Smooth muscle cell (in vitro differentiated cells): ENCODE data around the gene EPB41L4B. TPM values are rescaled to one million over a fixed set of nuclear protein-coding genes. Genes with fewer than 3 reads are reported as not detected.

ENCODE experiments used
- DNase-seq: peaks from one replicate; lab custom pipeline; 2025; ENCODE audit not compliant: unreplicated experiment; lab: John Stamatoyannopoulos, UW
- H2AFZ ChIP-seq: fragments of 200-600 bp; sonication (generic); 2 replicates; pipeline ENCODE4 v1.6.0; 2016; ENCODE audit warnings: antibody characterized with exemption, low read depth, mild to moderate bottlenecking
- H3F3A ChIP-seq: fragments of 200-600 bp; sonication (generic); 2 replicates; pipeline ENCODE4 v1.6.0; 2017; ENCODE audit warnings: antibody characterized with exemption, low read depth
- H3K27ac ChIP-seq: fragments of 200-600 bp; sonication (generic); 2 replicates; pipeline ENCODE4 v1.5.1; 2016; ENCODE audit warnings: low read depth, mild to moderate bottlenecking
- H3K27me3 ChIP-seq: fragments of 200-600 bp; sonication (generic); 2 replicates; pipeline ENCODE4 v1.6.1; 2016; ENCODE audit warnings: low read depth, mild to moderate bottlenecking
- H3K36me3 ChIP-seq: fragments of 200-600 bp; sonication (generic); 2 replicates; pipeline ENCODE4 v1.5.1; 2016; ENCODE audit warnings: low read depth
- H3K4me1 ChIP-seq: fragments of 200-600 bp; sonication (generic); 2 replicates; pipeline ENCODE4 v1.5.1; 2016; ENCODE audit warnings: low read depth
- H3K4me2 ChIP-seq: fragments of 200-600 bp; sonication (generic); 2 replicates; pipeline ENCODE4 v1.6.0; 2016; ENCODE audit warnings: mild to moderate bottlenecking
- H3K4me3 ChIP-seq: fragments of 200-600 bp; sonication (generic); 2 replicates; pipeline ENCODE4 v1.5.1; 2016; ENCODE audit warnings: mild to moderate bottlenecking
- H3K79me2 ChIP-seq: fragments of 200-600 bp; sonication (generic); 2 replicates; pipeline ENCODE4 v1.6.0; 2016; ENCODE audit warnings: low read depth, mild to moderate bottlenecking
- H3K9ac ChIP-seq: fragments of 200-600 bp; sonication (generic); 2 replicates; pipeline ENCODE4 v1.6.0; 2016; ENCODE audit warnings: low read depth
- H3K9me3 ChIP-seq: fragments of 200-600 bp; sonication (generic); replicated peaks from 2 replicates; pipeline ENCODE4 v1.5.1; 2016; ENCODE audit warnings: low read depth
- H4K20me1 ChIP-seq: fragments of 200-600 bp; sonication (generic); 2 replicates; pipeline ENCODE4 v1.6.0; 2016; ENCODE audit warnings: low read depth
- WGBS: methylation state at CpG from one replicate; pipeline ENCODE4 v1.1.7; 2016; ENCODE audit warnings: low lambda C conversion rate; 5-methylcytosine and 5-hydroxymethylcytosine counted together
- polyA plus RNA-seq: library from polyadenylated mRNA; unstranded; fragments of >200 nt; fragmentation: Nextera tagmentation; extraction: Ambion mirVana; gene quantifications from 2 replicates; pipeline ENCODE4 v1.2.1, GENCODE V29; 2016
- total RNA-seq: library from RNA; depleted of rRNA; stranded (reverse); fragments of >200 nt; gene quantifications from 2 replicates; pipeline ENCODE4 v1.2.3, GENCODE V29; 2014
- TF ChIP-seq, protein P1 (sequence below): fragments of 200-600 bp; sonication (generic); IDR thresholded peaks from 2 replicates; pipeline ENCODE4 v1.5.1; 2017; ENCODE audit warnings: borderline replicate concordance, mild to moderate bottlenecking, antibody characterized with exemption; ENCODE audit not compliant: insufficient read depth, poor library complexity, severe bottlenecking

The EPB41L4B gene
- total and polyA plus RNA-seq, 2 experiments from 2014 or later: 0.74 to 2.5 TPM

DNA sequence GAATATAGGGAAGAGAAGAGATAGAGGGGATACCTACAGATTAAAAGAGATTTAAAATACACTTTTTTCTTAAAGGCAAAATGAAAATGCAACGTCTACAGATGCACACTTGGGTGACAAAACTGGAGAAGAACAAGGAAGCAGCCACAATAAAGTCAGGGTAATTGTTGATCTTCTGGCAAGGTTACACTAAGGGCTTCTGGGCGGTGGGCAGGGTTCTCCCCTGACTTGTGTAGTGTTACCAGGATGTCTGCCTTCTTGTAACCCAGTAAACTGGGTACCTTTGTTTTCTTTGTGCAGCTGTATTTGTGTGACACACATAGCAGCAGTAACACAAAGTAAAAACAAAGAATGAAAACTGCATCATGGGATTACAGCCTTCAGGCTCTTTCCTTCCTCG lies 37.8 kb downstream of the EPB41L4B start:
- TF ChIP-seq, protein P1, sequence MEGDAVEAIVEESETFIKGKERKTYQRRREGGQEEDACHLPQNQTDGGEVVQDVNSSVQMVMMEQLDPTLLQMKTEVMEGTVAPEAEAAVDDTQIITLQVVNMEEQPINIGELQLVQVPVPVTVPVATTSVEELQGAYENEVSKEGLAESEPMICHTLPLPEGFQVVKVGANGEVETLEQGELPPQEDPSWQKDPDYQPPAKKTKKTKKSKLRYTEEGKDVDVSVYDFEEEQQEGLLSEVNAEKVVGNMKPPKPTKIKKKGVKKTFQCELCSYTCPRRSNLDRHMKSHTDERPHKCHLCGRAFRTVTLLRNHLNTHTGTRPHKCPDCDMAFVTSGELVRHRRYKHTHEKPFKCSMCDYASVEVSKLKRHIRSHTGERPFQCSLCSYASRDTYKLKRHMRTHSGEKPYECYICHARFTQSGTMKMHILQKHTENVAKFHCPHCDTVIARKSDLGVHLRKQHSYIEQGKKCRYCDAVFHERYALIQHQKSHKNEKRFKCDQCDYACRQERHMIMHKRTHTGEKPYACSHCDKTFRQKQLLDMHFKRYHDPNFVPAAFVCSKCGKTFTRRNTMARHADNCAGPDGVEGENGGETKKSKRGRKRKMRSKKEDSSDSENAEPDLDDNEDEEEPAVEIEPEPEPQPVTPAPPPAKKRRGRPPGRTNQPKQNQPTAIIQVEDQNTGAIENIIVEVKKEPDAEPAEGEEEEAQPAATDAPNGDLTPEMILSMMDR: no peak
- Histone ChIP-seq H3K36me3 (no peaks in the 10 kb centered on the region), H3K27ac (no peak overlapping the region), H3K4me3 (no peak overlapping the region), H2AFZ (no peak overlapping the region), H4K20me1 (no peaks in the 10 kb centered on the region), H3K4me1 (no peaks in the 10 kb centered on the region), H3K27me3 (no peaks in the 10 kb centered on the region), H3K79me2 (no peaks in the 10 kb centered on the region), H3K9me3 (no peaks in the 10 kb centered on the region), H3K9ac (no peak overlapping the region), H3K4me2 (no peak overlapping the region), H3F3A (no peaks in the 10 kb centered on the region)
- DNase-seq: no peak
- 87% methylated on average over 3 of the region's 3 CpGs for WGBS

DNA sequence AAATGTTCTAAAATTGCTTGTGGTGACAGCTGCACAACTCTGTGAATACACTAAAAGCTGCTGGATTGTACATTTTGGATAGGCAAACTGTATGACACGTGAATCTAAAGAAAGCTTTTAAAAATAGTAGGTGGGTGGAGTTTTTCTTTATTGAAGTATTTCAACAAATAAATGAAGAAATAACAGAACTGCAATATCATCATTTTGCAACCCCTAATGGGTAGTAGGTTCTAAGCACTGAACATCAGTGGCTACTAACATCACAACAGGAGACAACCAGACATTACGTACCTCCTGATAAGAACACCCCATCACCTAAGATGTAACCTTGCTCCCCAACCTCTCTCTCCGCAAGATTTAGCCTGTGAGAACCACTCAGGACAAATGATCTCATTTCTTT lies 38.6 kb downstream of the EPB41L4B start:
- H3K36me3 ChIP-seq: no peaks in the 10 kb centered on the region
- no peak overlapping the region for H2AFZ ChIP-seq
- no peaks in the 10 kb centered on the region for H3F3A ChIP-seq
- no peaks in the 10 kb centered on the region for H3K4me1 ChIP-seq
- H3K27ac ChIP-seq: no peak overlapping the region
- no peaks in the 10 kb centered on the region for H3K9me3 ChIP-seq
- H3K27me3 ChIP-seq: no peaks in the 10 kb centered on the region
- DNase-seq: no peak
- no peaks in the 10 kb centered on the region for H4K20me1 ChIP-seq
- WGBS: 95% methylated on average over 3 of the region's 3 CpGs
- no peak overlapping the region for H3K4me3 ChIP-seq
- no peaks in the 10 kb centered on the region for H3K79me2 ChIP-seq
- H3K4me2 ChIP-seq: no peak overlapping the region
- TF ChIP-seq, protein P1: no peak
- no peak overlapping the region for H3K9ac ChIP-seq

DNA sequence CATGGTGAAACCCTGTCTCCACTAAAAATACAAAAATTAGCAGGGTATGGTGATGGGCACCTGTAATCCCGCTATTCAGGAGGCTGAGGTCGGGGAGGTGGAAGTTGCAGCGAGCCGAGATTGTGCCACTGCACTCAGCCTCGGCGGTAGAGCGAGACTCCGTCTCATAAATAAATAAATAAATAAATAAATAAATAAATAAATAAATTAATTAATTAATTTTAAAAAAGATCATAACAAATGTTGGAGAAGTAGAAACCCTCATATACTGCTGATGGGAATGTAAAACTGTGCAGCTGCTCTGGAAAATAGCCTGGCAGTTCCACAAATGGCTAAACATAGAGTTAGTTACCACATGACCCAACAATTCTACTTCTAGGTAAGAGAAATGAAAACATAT lies 39.3 kb downstream of the EPB41L4B start:
- no peak overlapping the region for H2AFZ ChIP-seq
- no peak overlapping the region for H3K27ac ChIP-seq
- no peaks in the 10 kb centered on the region for H3K36me3 ChIP-seq
- H3K9ac ChIP-seq: no peak overlapping the region
- no peaks in the 10 kb centered on the region for H3K9me3 ChIP-seq
- H3F3A ChIP-seq: no peaks in the 10 kb centered on the region
- no peaks in the 10 kb centered on the region for H3K4me1 ChIP-seq
- H4K20me1 ChIP-seq: no peaks in the 10 kb centered on the region
- no peak for DNase-seq
- no peak overlapping the region for H3K4me2 ChIP-seq
- no peaks in the 10 kb centered on the region for H3K79me2 ChIP-seq
- no peaks in the 10 kb centered on the region for H3K27me3 ChIP-seq
- TF ChIP-seq, protein P1: no peak
- 97% methylated on average over 8 of the region's 8 CpGs for WGBS
- H3K4me3 ChIP-seq: no peak overlapping the region

DNA sequence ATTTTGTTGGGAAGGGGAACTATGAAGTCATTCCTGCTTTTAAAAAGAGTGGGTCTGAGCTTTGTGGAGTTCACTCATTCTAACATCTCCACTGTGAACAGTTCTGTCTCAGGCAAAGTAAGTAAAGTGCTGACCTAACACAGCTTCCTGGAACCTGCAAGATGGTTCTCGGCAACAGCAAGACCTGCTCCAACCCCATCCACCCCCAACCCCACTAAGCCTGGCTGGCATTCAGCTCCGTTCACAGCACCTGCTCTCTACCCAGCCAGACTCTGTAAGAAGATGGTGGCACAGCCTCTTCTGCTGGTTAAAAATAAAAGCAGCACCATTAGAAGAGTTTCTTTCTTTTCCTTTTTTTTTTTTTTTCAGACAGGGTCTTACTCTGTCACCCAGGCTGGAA lies 42.0 kb downstream of the EPB41L4B start:
- H3K27ac ChIP-seq: no peak overlapping the region
- no peak for DNase-seq
- no peak overlapping the region for H3K9ac ChIP-seq
- no peaks in the 10 kb centered on the region for H3K79me2 ChIP-seq
- no peaks in the 10 kb centered on the region for H3K4me1 ChIP-seq
- no peaks in the 10 kb centered on the region for H3K27me3 ChIP-seq
- H3K4me3 ChIP-seq: no peak overlapping the region
- no peak overlapping the region for H2AFZ ChIP-seq
- no peaks in the 10 kb centered on the region for H4K20me1 ChIP-seq
- no peaks in the 10 kb centered on the region for H3K36me3 ChIP-seq
- WGBS: 90% methylated on average over 2 of the region's 2 CpGs
- no peak overlapping the region for H3K4me2 ChIP-seq
- H3K9me3 ChIP-seq: no peaks in the 10 kb centered on the region
- TF ChIP-seq, protein P1: no peak
- H3F3A ChIP-seq: no peaks in the 10 kb centered on the region
